Tibial nerve (tissue), 4 donors: Measurements from ENCODE around the gene ADI1. TPM values are rescaled to one million over a fixed set of nuclear protein-coding genes. Genes with fewer than 3 reads are reported as not detected.

ENCODE experiments used
- DNase-seq, 2 donors: peaks; one replicate each; pipeline ENCODE4 v3.0.0-alpha.2; 2019; ENCODE audit warnings: low spot score in 2 of 2
- H3K27ac ChIP-seq, 4 donors: fragments of 200-600 bp; sonication (generic) in 3 of 4; one replicate each; pipeline ENCODE4 v1.5.1; 2017 to 2019; ENCODE audit warnings: mild to moderate bottlenecking in 1 of 4
- H3K27me3 ChIP-seq, 2 donors: fragments of 200-600 bp; sonication (generic) in 1 of 2; one replicate each; pipeline versions ENCODE4 v1.5.1 to v1.6.0; 2017 to 2019
- H3K36me3 ChIP-seq, 3 donors: fragments of 200-600 bp; sonication (generic); one replicate each; pipeline ENCODE4 v1.5.1; 2018 to 2019
- H3K4me1 ChIP-seq, 4 donors: fragments of 200-600 bp; sonication (generic) in 3 of 4; one replicate each; pipeline ENCODE4 v1.5.1; 2017 to 2019
- H3K4me3 ChIP-seq, 4 donors: fragments of 200-600 bp; sonication (generic) in 3 of 4; one replicate each; pipeline ENCODE4 v1.5.1; 2017 to 2019; ENCODE audit warnings: mild to moderate bottlenecking in 1 of 4, moderate library complexity in 1 of 4
- H3K9me3 ChIP-seq, 4 donors: fragments of 200-600 bp; sonication (generic) in 3 of 4; one replicate each; pipeline ENCODE4 v1.5.1; 2017 to 2019
- CTCF ChIP-seq, 5 experiments: fragments of 200-600 bp in 3 of 5; fragments of 450-650 bp in 2 of 5; sonication (generic) in 3 of 5; IDR thresholded peaks; one replicate each; pipeline ENCODE4 v1.5.1; 2016 to 2019; ENCODE audit warnings: antibody characterized with exemption in 5 of 5, mild to moderate bottlenecking in 3 of 5, moderate library complexity in 2 of 5
- EP300 ChIP-seq, 2 donors: sonication (generic); formaldehyde crosslinking; IDR thresholded peaks; one replicate each; pipeline ENCODE4 v1.6.1; 2017; ENCODE audit warnings: antibody characterized with exemption in 2 of 2, mild to moderate bottlenecking in 1 of 2
- POLR2A ChIP-seq, 2 donors: fragments of 450-650 bp; IDR thresholded peaks; one replicate each; pipeline ENCODE4 v1.6.1; 2017; ENCODE audit warnings: antibody characterized with exemption in 2 of 2, mild to moderate bottlenecking in 2 of 2, moderate library complexity in 2 of 2
- WGBS, 2 donors: methylation state at CpG; one replicate each; pipeline ENCODE4 v1.1.5; 2018; 5-methylcytosine and 5-hydroxymethylcytosine counted together
- total RNA-seq, 4 donors: library from RNA; depleted of rRNA; stranded (reverse); fragments of >200 nt; gene quantifications; one replicate each; pipeline ENCODE4 v1.1.0, GENCODE V29; 2016

ADI1 gene
- total RNA-seq, 4 donors from 2014 or later, result 51.9 to 112 (median 106) TPM

- Histone ChIP-seq H3K27ac (no peak overlapping the region), H3K4me3 (no peak overlapping the region), H3K4me1 (peaks cover 0 to 5% (median 0%) of the 10 kb centered on the region in 4 donors), H3K27me3 (no peaks in the 10 kb centered on the region), H3K36me3 (peaks cover 0 to 79% (median 0%) of the 10 kb centered on the region in 3 donors), H3K9me3 (peaks cover 0 to 3% (median 0%) of the 10 kb centered on the region in 4 donors)
- peak in 1 of 2 donors; percentile 4 for DNase-seq
- TF ChIP-seq EP300 (IDR thresholded peaks at IDR 0.05) (no peak), CTCF (IDR thresholded peaks at IDR 0.05) (no peak), POLR2A (IDR thresholded peaks at IDR 0.05) (no peak)
- 92 to 95% methylated on average over 12 to 20 of the region's 20 CpGs for WGBS, 2 donors
Observed at GRCh38 chr2:3482363-3482821, 36.9 kb downstream of the ADI1 start.

- Histone ChIP-seq H3K36me3 (peaks cover 0 to 76% (median 0%) of the 10 kb centered on the region in 3 donors), H3K4me1 (peaks cover 0 to 1% (median 0%) of the 10 kb centered on the region in 4 donors), H3K27me3 (no peaks in the 10 kb centered on the region), H3K4me3 (no peak overlapping the region), H3K9me3 (no peaks in the 10 kb centered on the region), H3K27ac (no peak overlapping the region)
- DNase-seq, result peak in 1 of 2 donors; percentile 9
- 91 to 97% methylated on average over 20 of the region's 20 CpGs for WGBS, 2 donors
- no peak for TF ChIP-seq CTCF (IDR thresholded peaks at IDR 0.05)
- no peak for TF ChIP-seq EP300 (IDR thresholded peaks at IDR 0.05)
- no peak for TF ChIP-seq POLR2A (IDR thresholded peaks at IDR 0.05)
Observed at GRCh38 chr2:3481736-3482362, 37.5 kb downstream of the ADI1 start.

GRCh38 chr2:3481011-3481400 is 38.3 kb downstream of the ADI1 start:
- Histone ChIP-seq H3K4me3 (no peak overlapping the region), H3K27ac (no peak overlapping the region), H3K9me3 (no peaks in the 10 kb centered on the region), H3K4me1 (peaks cover 0 to 10% (median 2%) of the 10 kb centered on the region in 4 donors), H3K27me3 (no peaks in the 10 kb centered on the region), H3K36me3 (peaks cover 0 to 67% (median 0%) of the 10 kb centered on the region in 3 donors)
- WGBS, 2 donors, result 84 to 86% methylated on average over 5 of the region's 5 CpGs
- no peak for DNase-seq
- TF ChIP-seq POLR2A (IDR thresholded peaks at IDR 0.05) (no peak), EP300 (IDR thresholded peaks at IDR 0.05) (no peak), CTCF (IDR thresholded peaks at IDR 0.05) (no peak)

- Histone ChIP-seq H3K27ac (peak overlapping the region in 1 of 4 donors; percentile 95), H3K4me3 (no peak overlapping the region), H3K4me1 (peaks cover 0 to 15% (median 4%) of the 10 kb centered on the region in 4 donors), H3K36me3 (peaks cover 0 to 62% (median 0%) of the 10 kb centered on the region in 3 donors), H3K9me3 (no peaks in the 10 kb centered on the region), H3K27me3 (no peaks in the 10 kb centered on the region)
- TF ChIP-seq EP300 (IDR thresholded peaks at IDR 0.05), result no peak
- TF ChIP-seq POLR2A (IDR thresholded peaks at IDR 0.05), result no peak
- TF ChIP-seq CTCF (IDR thresholded peaks at IDR 0.05), result no peak
- DNase-seq, result no peak
- 54 to 69% methylated on average over 7 of the region's 7 CpGs for WGBS, 2 donors
Observed at GRCh38 chr2:3480352-3481010, 38.9 kb downstream of the ADI1 start.
